Measurements from ENCODE around the gene CTPS1. TPM values are rescaled to one million over a fixed set of nuclear protein-coding genes. Genes with fewer than 3 reads are reported as not detected.
A peak's percentile ranks its signal among the peaks of the same experiment; 100 is the strongest.

Gene CTPS1
- total RNA-seq (12.3 TPM), polyA plus RNA-seq (ENCODE audit: insufficient read depth in 1 of 8, insufficient read length in 8 of 8, low replicate concordance in 1 of 8) (10 to 100 TPM; 16.8 to 24.8 (median 21.0) TPM)
- long read RNA-seq, donor 1, partial matches to known transcripts, result 0 of 2 reads
- long read RNA-seq, donor 1, other reads (novel, unspliced or antisense), result 0 of 2 reads
- long read RNA-seq, donor 2, result 0 reads
- long read RNA-seq, donor 3, partial matches to known transcripts, result 0 of 4 reads
- long read RNA-seq, donor 3, other reads (novel, unspliced or antisense), result 0 of 4 reads
- long read RNA-seq, donor 4, partial matches to known transcripts, result 0 of 1 reads
- long read RNA-seq, donor 4, other reads (novel, unspliced or antisense), result 0 of 1 reads
- long read RNA-seq, donor 5, transcript CTPS1-202 (19 exons, 3,201 nt), result major isoform, 5 of 22 reads
- long read RNA-seq, donor 5, partial matches to known transcripts, result 17 of 22 reads
- long read RNA-seq, donor 5, other reads (novel, unspliced or antisense), result 0 of 22 reads
- long read RNA-seq, donor 6, partial matches to known transcripts, result 0 of 4 reads
- long read RNA-seq, donor 6, other reads (novel, unspliced or antisense), result 0 of 4 reads
- long read RNA-seq, donor 7, transcript CTPS1-202 (19 exons, 3,201 nt), result major isoform, 7 of 10 reads
- long read RNA-seq, donor 7, partial matches to known transcripts, result 0 of 10 reads
- long read RNA-seq, donor 7, other reads (novel, unspliced or antisense), result 0 of 10 reads
- long read RNA-seq, donor 8, partial matches to known transcripts, result 0 of 1 reads
- long read RNA-seq, donor 8, other reads (novel, unspliced or antisense), result 0 of 1 reads
- long read RNA-seq, donor 9, partial matches to known transcripts, result 0 of 1 reads
- long read RNA-seq, donor 9, other reads (novel, unspliced or antisense), result 0 of 1 reads
- long read RNA-seq, donor 10, partial matches to known transcripts, result 0 of 4 reads
- long read RNA-seq, donor 10, other reads (novel, unspliced or antisense), result 0 of 4 reads
- long read RNA-seq, donor 11, result 0 reads

GRCh38 chr1:40979241-40980067 lies at the start of gene CTPS1:
TSS of gene CTPS1 (plus strand) at chr1:40979696. CDS start at chr1:40983291, 3,595 bp downstream.
- DNase-seq, result peak; percentile 98
- Histone ChIP-seq H3K27ac (ENCODE audit: low read length) (peak within 1 kb of the TSS; percentile 95), H3K36me3 (ENCODE audit: control insufficient read depth, insufficient read depth, low read length) (no peaks in the 10 kb centered on the region), H3K4me1 (ENCODE audit: control insufficient read depth, insufficient read depth, low read length) (peaks cover 16% of the 10 kb centered on the region), H3K9me3 (replicated peaks; ENCODE audit: control insufficient read depth, low read depth, low read length) (no peaks in the 10 kb centered on the region), H3K27me3 (ENCODE audit: control insufficient read depth, insufficient read depth, low read length) (no peaks in the 10 kb centered on the region), H3K4me3 (ENCODE audit: low read length) (peak within 1 kb of the TSS; percentile 78)
- under 1% methylated on average over 92 of the region's 96 CpGs for WGBS (ENCODE audit: insufficient coverage)

- peak; percentile 23 for DNase-seq
- Histone ChIP-seq H3K4me1 (ENCODE audit: control insufficient read depth, insufficient read depth, low read length) (peaks cover 3% of the 10 kb centered on the region), H3K27me3 (ENCODE audit: control insufficient read depth, insufficient read depth, low read length) (peaks cover 2% of the 10 kb centered on the region), H3K4me3 (ENCODE audit: low read length) (no peak overlapping the region), H3K27ac (ENCODE audit: low read length) (no peak overlapping the region), H3K9me3 (replicated peaks; ENCODE audit: control insufficient read depth, low read depth, low read length) (no peaks in the 10 kb centered on the region), H3K36me3 (ENCODE audit: control insufficient read depth, insufficient read depth, low read length) (no peaks in the 10 kb centered on the region)
- 59% methylated on average over 5 of the region's 8 CpGs for WGBS (ENCODE audit: insufficient coverage)
These were observed 49.1 kb upstream of the CTPS1 start for GRCh38 chr1:40930174-40930964.

DNA sequence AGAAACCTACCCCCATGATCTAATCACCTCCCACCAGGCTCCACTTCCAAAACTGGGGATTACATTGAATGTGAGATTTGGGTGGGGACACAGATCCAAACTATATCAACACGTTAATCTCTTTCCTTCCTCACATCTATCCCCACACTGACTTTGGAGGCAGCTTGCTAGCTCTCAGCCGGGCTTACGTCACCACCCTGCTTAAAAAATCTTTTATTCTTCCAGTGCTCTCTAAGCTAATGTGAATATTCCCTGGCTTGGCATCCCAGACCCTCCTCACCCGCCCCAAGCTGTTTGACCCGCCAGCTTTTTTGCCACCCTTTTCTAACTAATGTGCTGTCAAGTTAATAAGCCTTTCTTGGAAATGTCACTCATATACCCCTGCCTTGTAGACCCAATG lies 47.9 kb upstream of the CTPS1 start:
- H3K36me3 ChIP-seq (ENCODE audit: control insufficient read depth, insufficient read depth, low read length), result no peaks in the 10 kb centered on the region

DNA sequence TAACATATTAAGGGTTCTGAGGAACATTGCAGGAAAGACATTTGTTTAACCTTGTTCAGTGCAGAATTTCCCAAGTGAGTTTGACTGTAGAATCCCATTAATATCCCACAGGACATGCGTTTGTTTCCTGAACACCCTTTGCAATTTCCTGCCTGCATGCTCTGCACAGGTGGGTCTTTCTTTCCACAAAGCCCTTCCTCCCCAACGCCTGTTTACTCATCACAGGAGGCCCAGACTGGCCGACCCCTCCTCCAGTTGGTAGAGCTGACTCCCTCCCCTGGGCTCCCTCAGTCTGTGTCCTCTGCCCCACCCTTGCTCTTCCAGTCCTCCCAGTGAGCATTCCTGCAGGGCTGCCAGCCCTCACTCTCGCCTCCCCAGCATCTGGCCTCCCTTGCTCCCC lies 47.5 kb upstream of the CTPS1 start:
- no peaks in the 10 kb centered on the region for H3K36me3 ChIP-seq (ENCODE audit: control insufficient read depth, insufficient read depth, low read length)
- H3K27ac ChIP-seq (ENCODE audit: low read length), result peak overlapping the region; percentile 29
- 24% methylated on average over 3 of the region's 4 CpGs for WGBS (ENCODE audit: insufficient coverage)
- peaks cover 2% of the 10 kb centered on the region for H3K27me3 ChIP-seq (ENCODE audit: control insufficient read depth, insufficient read depth, low read length)
- peaks cover 3% of the 10 kb centered on the region for H3K4me1 ChIP-seq (ENCODE audit: control insufficient read depth, insufficient read depth, low read length)
- H3K9me3 ChIP-seq (replicated peaks; ENCODE audit: control insufficient read depth, low read depth, low read length), result peaks cover 3% of the 10 kb centered on the region
- DNase-seq, result no peak
- H3K4me3 ChIP-seq (ENCODE audit: low read length), result no peak overlapping the region

More for the DNA sequence above, 47.9 kb upstream of the CTPS1 start:
- H3K4me1 ChIP-seq (ENCODE audit: control insufficient read depth, insufficient read depth, low read length), result peaks cover 3% of the 10 kb centered on the region
- H3K4me3 ChIP-seq (ENCODE audit: low read length), result no peak overlapping the region
- 53% methylated on average over 2 of the region's 5 CpGs for WGBS (ENCODE audit: insufficient coverage)
- DNase-seq, result no peak
- H3K27ac ChIP-seq (ENCODE audit: low read length), result peak overlapping the region; percentile 29
- H3K9me3 ChIP-seq (replicated peaks; ENCODE audit: control insufficient read depth, low read depth, low read length), result peaks cover 3% of the 10 kb centered on the region
- H3K27me3 ChIP-seq (ENCODE audit: control insufficient read depth, insufficient read depth, low read length), result peaks cover 2% of the 10 kb centered on the region

DNA sequence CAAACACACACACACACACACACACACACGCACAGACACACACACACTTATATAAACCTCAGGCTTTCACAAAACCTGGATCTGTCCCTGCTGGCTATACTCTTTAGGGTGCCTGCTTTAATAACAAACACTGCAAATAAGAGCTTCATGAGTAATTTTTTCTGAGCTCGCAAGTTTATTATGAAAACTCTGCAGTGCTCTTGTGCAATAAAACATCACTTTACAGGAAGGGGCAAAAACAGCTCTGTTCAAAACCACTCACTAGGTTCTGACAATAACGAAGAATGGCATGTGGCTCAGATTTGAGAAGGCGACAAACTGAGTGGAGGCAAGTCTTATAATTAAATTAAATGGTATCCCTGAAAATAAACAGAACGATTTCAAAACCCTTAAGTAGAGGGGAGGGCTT lies 42.6 kb upstream of the CTPS1 start:
- WGBS (ENCODE audit: insufficient coverage), result 80% methylated on average over 1 of the region's 5 CpGs
- no peak overlapping the region for H3K27ac ChIP-seq (ENCODE audit: low read length)
- no peaks in the 10 kb centered on the region for H3K36me3 ChIP-seq (ENCODE audit: control insufficient read depth, insufficient read depth, low read length)
- peaks cover 6% of the 10 kb centered on the region for H3K4me1 ChIP-seq (ENCODE audit: control insufficient read depth, insufficient read depth, low read length)
- no peak for DNase-seq
- no peak overlapping the region for H3K4me3 ChIP-seq (ENCODE audit: low read length)
- H3K27me3 ChIP-seq (ENCODE audit: control insufficient read depth, insufficient read depth, low read length), result peaks cover 2% of the 10 kb centered on the region
- H3K9me3 ChIP-seq (replicated peaks; ENCODE audit: control insufficient read depth, low read depth, low read length), result peaks cover 3% of the 10 kb centered on the region

GRCh38 chr1:40938393-40938792 lies 41.1 kb upstream of the CTPS1 start:
- no peak for DNase-seq
- peaks cover 2% of the 10 kb centered on the region for H3K27me3 ChIP-seq (ENCODE audit: control insufficient read depth, insufficient read depth, low read length)
- H3K4me3 ChIP-seq (ENCODE audit: low read length), result no peak overlapping the region
- H3K36me3 ChIP-seq (ENCODE audit: control insufficient read depth, insufficient read depth, low read length), result no peaks in the 10 kb centered on the region
- H3K4me1 ChIP-seq (ENCODE audit: control insufficient read depth, insufficient read depth, low read length), result peaks cover 2% of the 10 kb centered on the region
- H3K9me3 ChIP-seq (replicated peaks; ENCODE audit: control insufficient read depth, low read depth, low read length), result peaks cover 3% of the 10 kb centered on the region
- WGBS (ENCODE audit: insufficient coverage), result 90% methylated on average over 3 of the region's 6 CpGs
- H3K27ac ChIP-seq (ENCODE audit: low read length), result no peak overlapping the region

DNA sequence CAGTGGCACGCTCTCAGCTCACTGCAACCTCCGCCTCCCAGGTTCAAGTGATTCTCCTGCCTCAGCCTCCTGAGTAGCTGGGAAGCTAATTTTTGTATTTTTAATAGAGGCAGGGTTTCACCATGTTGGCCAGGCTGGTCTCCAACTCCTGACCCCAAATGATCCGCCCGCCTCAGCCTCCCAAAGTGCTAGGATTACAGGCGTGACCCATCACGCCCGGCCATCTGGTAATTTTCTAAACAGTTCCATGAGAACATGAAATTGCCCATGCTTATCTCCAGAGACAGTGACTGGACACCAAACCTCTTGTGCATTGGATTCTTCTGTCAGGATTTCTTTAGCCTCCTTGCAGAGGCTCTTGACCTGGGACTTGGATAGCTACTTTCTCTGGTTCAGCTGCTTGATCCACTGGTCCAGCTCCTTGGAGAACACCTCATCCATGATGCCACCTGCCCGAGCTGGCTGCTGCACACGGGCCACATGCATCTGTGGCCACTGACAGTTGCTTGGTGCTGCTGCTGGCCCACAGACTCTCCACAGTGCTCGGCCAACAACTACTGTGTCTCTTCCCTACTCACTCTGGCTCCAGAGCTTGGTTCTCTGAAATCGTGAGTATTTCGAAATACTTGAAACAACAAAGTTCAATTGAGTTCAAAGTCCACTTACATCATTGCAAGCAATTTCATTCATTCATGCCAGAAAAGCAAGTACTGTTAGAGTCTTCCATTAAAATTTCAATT lies 40.0 kb upstream of the CTPS1 start:
- no peak overlapping the region for H3K4me3 ChIP-seq (ENCODE audit: low read length)
- no peaks in the 10 kb centered on the region for H3K27me3 ChIP-seq (ENCODE audit: control insufficient read depth, insufficient read depth, low read length)
- H3K9me3 ChIP-seq (replicated peaks; ENCODE audit: control insufficient read depth, low read depth, low read length), result peaks cover 3% of the 10 kb centered on the region
- DNase-seq, result peak; percentile 41
- WGBS (ENCODE audit: insufficient coverage), result 71% methylated on average over 10 of the region's 12 CpGs
- H3K4me1 ChIP-seq (ENCODE audit: control insufficient read depth, insufficient read depth, low read length), result peaks cover 2% of the 10 kb centered on the region
- H3K36me3 ChIP-seq (ENCODE audit: control insufficient read depth, insufficient read depth, low read length), result no peaks in the 10 kb centered on the region
- H3K27ac ChIP-seq (ENCODE audit: low read length), result no peak overlapping the region

DNA sequence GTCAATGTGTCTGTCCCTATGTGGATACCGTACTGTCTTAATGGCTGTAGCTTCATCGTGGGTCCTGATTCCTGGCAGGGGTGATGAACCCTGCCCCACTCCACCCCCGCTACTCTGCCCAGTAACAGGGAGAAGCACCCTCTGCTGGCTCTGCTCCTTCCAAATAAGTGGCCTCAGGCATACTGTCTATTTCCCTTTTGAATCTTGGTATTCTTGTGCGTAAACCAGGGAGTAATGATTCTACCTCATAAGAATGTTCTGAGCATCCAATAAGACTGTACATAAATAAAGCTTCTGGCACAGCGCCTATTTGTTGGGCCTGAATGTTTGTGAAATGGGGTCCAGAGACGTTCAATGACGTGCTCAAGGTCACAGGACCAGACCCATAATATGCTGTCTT lies 35.2 kb upstream of the CTPS1 start:
- 37% methylated on average over 2 of the region's 7 CpGs for WGBS (ENCODE audit: insufficient coverage)
- peaks cover 14% of the 10 kb centered on the region for H3K4me1 ChIP-seq (ENCODE audit: control insufficient read depth, insufficient read depth, low read length)
- H3K4me3 ChIP-seq (ENCODE audit: low read length), result no peak overlapping the region
- no peaks in the 10 kb centered on the region for H3K27me3 ChIP-seq (ENCODE audit: control insufficient read depth, insufficient read depth, low read length)
- no peaks in the 10 kb centered on the region for H3K36me3 ChIP-seq (ENCODE audit: control insufficient read depth, insufficient read depth, low read length)
- peak; percentile 8 for DNase-seq
- no peak overlapping the region for H3K27ac ChIP-seq (ENCODE audit: low read length)
- H3K9me3 ChIP-seq (replicated peaks; ENCODE audit: control insufficient read depth, low read depth, low read length), result peaks cover 5% of the 10 kb centered on the region

Data from muscle of leg (tissue), 16 donors.